Thymus (tissue), 11 donors: ENCODE results near the gene PIK3IP1. TPM values are rescaled to one million over a fixed set of nuclear protein-coding genes. Genes with fewer than 3 reads are reported as not detected.

ENCODE experiments used
- DNase-seq, 9 donors: peaks; one replicate each; pipeline ENCODE4 v3.0.0-alpha.2; 2013; ENCODE audit warnings: low spot score in 9 of 9, low read depth in 6 of 9, missing footprints in 1 of 9
- H3K27ac ChIP-seq, 2 donors: one replicate each; pipeline ENCODE4 v1.5.1; 2013; ENCODE audit warnings: control low read depth in 1 of 2, low read depth in 1 of 2, low read length in 1 of 2, mild to moderate bottlenecking in 1 of 2, moderate library complexity in 1 of 2
- H3K27me3 ChIP-seq, 2 donors: one replicate each; pipeline ENCODE4 v1.5.1; 2013; ENCODE audit warnings: low read length in 1 of 2; ENCODE audit not compliant: control insufficient read depth in 2 of 2, insufficient read depth in 1 of 2
- H3K36me3 ChIP-seq, 2 donors: one replicate each; pipeline ENCODE4 v1.5.1; 2013; ENCODE audit warnings: low read length in 1 of 2, mild to moderate bottlenecking in 1 of 2, moderate library complexity in 1 of 2; ENCODE audit not compliant: control insufficient read depth in 2 of 2, insufficient read depth in 2 of 2
- H3K4me1 ChIP-seq, 2 donors: one replicate each; pipeline ENCODE4 v1.5.1; 2013; ENCODE audit warnings: low read length in 2 of 2; ENCODE audit not compliant: control insufficient read depth in 2 of 2, insufficient read depth in 2 of 2
- H3K4me3 ChIP-seq, 2 donors: one replicate each; pipeline ENCODE4 v1.5.1; 2013; ENCODE audit warnings: low read length in 2 of 2, control low read depth in 1 of 2, mild to moderate bottlenecking in 1 of 2
- H3K9me3 ChIP-seq, 2 donors: one replicate each; pipeline ENCODE4 v1.5.1; 2013; ENCODE audit warnings: low read length in 1 of 2, mild to moderate bottlenecking in 1 of 2; ENCODE audit not compliant: control insufficient read depth in 2 of 2, insufficient read depth in 1 of 2
- WGBS: extraction: QIAGEN DNeasy Blood & Tissue Kit; methylation state at CpG from one replicate; pipeline ENCODE4 v1.1.7; 2013; 5-methylcytosine and 5-hydroxymethylcytosine counted together
- polyA plus RNA-seq: library from polyadenylated mRNA; stranded (reverse); fragments of 200-250 nt; gene quantifications from one replicate; pipeline ENCODE4 v1.2.3, GENCODE V29; 2013
- total RNA-seq: library from RNA; stranded (reverse); fragments of 120-200 nt; gene quantifications from one replicate; pipeline ENCODE4 v1.2.4, GENCODE V29; 2013
- donor health status: healthy.

The PIK3IP1 gene
- total and polyA plus RNA-seq, 2 donors, result 64.4 to 182 TPM

GRCh38 chr22:31333641-31334040, 41.4 kb upstream of the PIK3IP1 start:
- H3K27ac ChIP-seq, result peak overlapping the region in 1 of 2 donors; percentile 40
- 100% methylated on average over 2 of the region's 2 CpGs for WGBS
- H3K27me3 ChIP-seq, result no peaks in the 10 kb centered on the region
- H3K4me3 ChIP-seq, result no peak overlapping the region
- H3K4me1 ChIP-seq, result peaks cover 2 to 6% of the 10 kb centered on the region in 2 donors
- DNase-seq, result no peak
- H3K9me3 ChIP-seq, result no peaks in the 10 kb centered on the region
- peaks cover 83 to 89% of the 10 kb centered on the region in 2 donors for H3K36me3 ChIP-seq

GRCh38 chr22:31332886-31333285, 40.6 kb upstream of the PIK3IP1 start:
- Histone ChIP-seq H3K36me3 (peaks cover 83 to 90% of the 10 kb centered on the region in 2 donors), H3K27me3 (no peaks in the 10 kb centered on the region), H3K4me1 (peaks cover 2 to 6% of the 10 kb centered on the region in 2 donors), H3K9me3 (no peaks in the 10 kb centered on the region), H3K4me3 (no peak overlapping the region), H3K27ac (peak overlapping the region in 1 of 2 donors; percentile 31)
- WGBS, result 95% methylated on average over 1 of the region's 1 CpG
- DNase-seq, result no peak

GRCh38 chr22:31332010-31332409, 39.7 kb upstream of the PIK3IP1 start:
- Histone ChIP-seq H3K36me3 (peaks cover 83 to 91% of the 10 kb centered on the region in 2 donors), H3K4me3 (no peak overlapping the region), H3K4me1 (peaks cover 2 to 6% of the 10 kb centered on the region in 2 donors), H3K27ac (no peak overlapping the region), H3K27me3 (no peaks in the 10 kb centered on the region), H3K9me3 (no peaks in the 10 kb centered on the region)
- WGBS, result 75% methylated on average over 8 of the region's 8 CpGs
- DNase-seq, result peak in 1 of 9 donors; percentile 23

- Histone ChIP-seq H3K4me1 (peaks cover 2 to 6% of the 10 kb centered on the region in 2 donors), H3K9me3 (no peaks in the 10 kb centered on the region), H3K27ac (no peak overlapping the region), H3K4me3 (no peak overlapping the region), H3K27me3 (no peaks in the 10 kb centered on the region), H3K36me3 (peaks cover 87 to 94% of the 10 kb centered on the region in 2 donors)
- DNase-seq, result no peak
- WGBS, result 96% methylated on average over 9 of the region's 9 CpGs
Measured at GRCh38 chr22:31329453-31330215, 37.3 kb upstream of the PIK3IP1 start.

GRCh38 chr22:31329029-31329428, 36.7 kb upstream of the PIK3IP1 start:
- H3K9me3 ChIP-seq, result no peaks in the 10 kb centered on the region
- DNase-seq, result no peak

GRCh38 chr22:31328544-31328960, 36.3 kb upstream of the PIK3IP1 start:
- DNase-seq, result no peak
- no peaks in the 10 kb centered on the region for H3K9me3 ChIP-seq
- H3K27ac ChIP-seq, result no peak overlapping the region
- peaks cover 84 to 89% of the 10 kb centered on the region in 2 donors for H3K36me3 ChIP-seq
- peaks cover 2 to 4% of the 10 kb centered on the region in 2 donors for H3K4me1 ChIP-seq
- no peaks in the 10 kb centered on the region for H3K27me3 ChIP-seq
- H3K4me3 ChIP-seq, result no peak overlapping the region
- over 99% methylated on average over 13 of the region's 13 CpGs for WGBS

More at GRCh38 chr22:31329029-31329428, 36.7 kb upstream of the PIK3IP1 start:
- Histone ChIP-seq H3K4me3 (no peak overlapping the region), H3K27me3 (no peaks in the 10 kb centered on the region), H3K4me1 (peaks cover 2 to 6% of the 10 kb centered on the region in 2 donors), H3K27ac (no peak overlapping the region), H3K36me3 (peaks cover 84 to 91% of the 10 kb centered on the region in 2 donors)
- 97% methylated on average over 4 of the region's 4 CpGs for WGBS

GRCh38 chr22:31327806-31328543, 35.7 kb upstream of the PIK3IP1 start:
- no peaks in the 10 kb centered on the region for H3K27me3 ChIP-seq

GRCh38 chr22:31326877-31327276, 34.6 kb upstream of the PIK3IP1 start:
- no peaks in the 10 kb centered on the region for H3K27me3 ChIP-seq
- 98% methylated on average over 9 of the region's 9 CpGs for WGBS
- peaks cover 76 to 79% of the 10 kb centered on the region in 2 donors for H3K36me3 ChIP-seq
- no peaks in the 10 kb centered on the region for H3K9me3 ChIP-seq
- no peak overlapping the region for H3K27ac ChIP-seq
- H3K4me1 ChIP-seq, result no peaks in the 10 kb centered on the region
- H3K4me3 ChIP-seq, result no peak overlapping the region
- DNase-seq, result no peak

More at GRCh38 chr22:31327806-31328543, 35.7 kb upstream of the PIK3IP1 start:
- no peak for DNase-seq
- WGBS, result 96% methylated on average over 9 of the region's 9 CpGs
- H3K27ac ChIP-seq, result no peak overlapping the region
- peaks cover 84 to 85% of the 10 kb centered on the region in 2 donors for H3K36me3 ChIP-seq
- no peaks in the 10 kb centered on the region for H3K9me3 ChIP-seq
- H3K4me1 ChIP-seq, result peaks cover 2% of the 10 kb centered on the region in 2 donors
- no peak overlapping the region for H3K4me3 ChIP-seq
